OCI-LY7 (cell line): ENCODE data around the gene OR3A3. TPM values are rescaled to one million over a fixed set of nuclear protein-coding genes. Genes with fewer than 3 reads are reported as not detected.
"Not testable (repeated sequence)": the region's sequence is repeated elsewhere in the genome, so short reads cannot be mapped to it uniquely, and the experiment has no call there.

Experiments used
- BruUV-seq: library from RNA; stranded (reverse); fragments of 400-500 nt; replicated peaks from 2 replicates; lab custom pipeline; 2021; lab: Mats Ljungman, UMichigan
- CTCF ChIA-PET: fragments of 300-600 bp; sonication (Branson Sonifier 250); formaldehyde crosslinking; loops from one replicate; lab custom pipeline; 2022; ENCODE audit warnings: antibody characterized with exemption; ENCODE audit not compliant: unreplicated experiment; lab: Charles Lee
- POLR2A ChIA-PET: fragments of 300-600 bp; sonication (Branson Sonifier 250); formaldehyde crosslinking; loops from one replicate; lab custom pipeline; 2022; ENCODE audit warnings: antibody characterized with exemption; lab: Charles Lee
- DNase-seq: peaks from one replicate; pipeline ENCODE4 v3.0.0-alpha.2; 2015; ENCODE audit warnings: low spot score
- H2AFZ ChIP-seq: fragments of 200-600 bp; sonication (generic), shearing (Covaris generic); 2 replicates; pipeline ENCODE4 v1.6.1; 2014; ENCODE audit warnings: mild to moderate bottlenecking, antibody characterized with exemption, low read length, moderate library complexity
- H3K27ac ChIP-seq: fragments of 200-600 bp; sonication (generic); 2 replicates; pipeline ENCODE4 v1.5.1; 2014; ENCODE audit warnings: mixed run types, low read depth, mild to moderate bottlenecking, moderate library complexity, low read length, inconsistent platforms; ENCODE audit not compliant: poor library complexity, severe bottlenecking
- H3K36me3 ChIP-seq: fragments of 200-600 bp; sonication (generic); 2 replicates; pipeline ENCODE4 v1.6.1; 2014; ENCODE audit warnings: mild to moderate bottlenecking, antibody characterized with exemption, low read length, moderate library complexity, mixed read lengths; ENCODE audit not compliant: insufficient read depth
- H3K4me1 ChIP-seq: fragments of 200-600 bp; sonication (generic); 2 replicates; pipeline ENCODE4 v1.5.1; 2014; ENCODE audit warnings: mild to moderate bottlenecking, low read length; ENCODE audit not compliant: insufficient read depth, poor library complexity, severe bottlenecking
- H3K4me2 ChIP-seq: fragments of 200-600 bp; sonication (generic); 2 replicates; pipeline ENCODE4 v1.6.1; 2014; ENCODE audit warnings: mild to moderate bottlenecking, low read length
- H3K4me3 ChIP-seq: fragments of 200-600 bp; sonication (generic); 2 replicates; pipeline ENCODE4 v1.5.1; 2014; ENCODE audit warnings: mild to moderate bottlenecking, low read depth, low read length; ENCODE audit not compliant: poor library complexity, severe bottlenecking
- H3K79me2 ChIP-seq: fragments of 200-600 bp; sonication (generic); 2 replicates; pipeline ENCODE4 v1.6.1; 2016; ENCODE audit warnings: low read depth, mild to moderate bottlenecking, low read length, moderate library complexity, mixed read lengths; ENCODE audit not compliant: insufficient read depth
- H3K9me2 ChIP-seq: fragments of 200-600 bp; sonication (generic); 2 replicates; pipeline ENCODE4 v1.6.1; 2016; ENCODE audit warnings: mild to moderate bottlenecking, low read length, mixed read lengths; ENCODE audit not compliant: insufficient read depth
- H3K9me3 ChIP-seq: fragments of 200-600 bp; sonication (generic); 2 replicates; pipeline ENCODE4 v1.6.1; 2014; ENCODE audit warnings: mild to moderate bottlenecking, mixed run types, low read length, mixed read lengths
- H4K20me1 ChIP-seq: fragments of 200-600 bp; sonication (generic); 2 replicates; pipeline ENCODE4 v1.6.1; 2014; ENCODE audit warnings: mild to moderate bottlenecking, antibody characterized with exemption, low read length, moderate library complexity, mixed read lengths; ENCODE audit not compliant: insufficient read depth
- EZH2phosphoT487 ChIP-seq: fragments of 200-600 bp; sonication (generic); IDR thresholded peaks from 2 replicates; pipeline ENCODE4 v1.6.1; 2018; ENCODE audit warnings: low read depth, borderline replicate concordance, mild to moderate bottlenecking, mixed run types, antibody characterized with exemption, low read length, moderate library complexity, mixed read lengths
- intact Hi-C: fragments of 100-400 bp; cut with micrococcal nuclease; formaldehyde crosslinking; loops from one replicate; pipeline ENCODE4 v1.10.0; 2022; ENCODE audit not compliant: unreplicated experiment
- total RNA-seq, 2 experiments: library from RNA; depleted of rRNA in 1 of 2; stranded (reverse); fragments of >200 nt in 1 of 2; shearing (Covaris generic) in 1 of 2; gene quantifications; 2 replicates each; pipeline ENCODE4 v1.2.3, GENCODE V29; 2014 to 2022
- TF ChIP-seq, protein P1 (sequence below): fragments of 200-600 bp; sonication (generic); conservative IDR thresholded peaks from 2 replicates; pipeline ENCODE4 v1.5.1; 2014; ENCODE audit warnings: mild to moderate bottlenecking, antibody characterized with exemption, low read length, moderate library complexity, mixed read lengths

OR3A3 gene
- total RNA-seq, 2 experiments from 2014 or later: not detected

DNA sequence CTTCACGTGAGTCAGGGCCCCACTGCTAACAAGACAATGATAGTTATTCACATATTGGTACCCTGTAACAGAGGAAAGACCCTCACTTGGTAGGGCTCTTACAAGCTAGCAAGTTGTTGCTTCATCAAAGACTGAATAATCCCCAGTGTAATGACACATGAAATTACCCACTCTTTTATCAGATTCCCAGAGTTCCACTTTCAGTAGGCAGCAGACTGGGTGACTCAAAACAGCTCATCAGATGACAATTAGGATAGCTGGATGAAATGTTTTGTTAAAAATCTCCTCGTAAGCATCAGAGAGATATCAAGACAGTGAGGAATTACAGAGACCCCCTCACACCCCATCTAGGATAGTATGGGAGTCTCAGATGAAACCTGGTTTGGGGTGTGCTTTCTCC lies 29.3 kb downstream of the OR3A3 start:
- no peak for DNase-seq
- no TSS peak for BruUV-seq
- Histone ChIP-seq H3K79me2 (no peaks in the 10 kb centered on the region), H3K36me3 (no peaks in the 10 kb centered on the region), H2AFZ (no peak overlapping the region), H3K27ac (no peak overlapping the region), H3K9me3 (no peaks in the 10 kb centered on the region), H3K4me2 (no peak overlapping the region), H3K4me3 (no peak overlapping the region), H3K4me1 (no peaks in the 10 kb centered on the region), H4K20me1 (no peaks in the 10 kb centered on the region), H3K9me2 (no peaks in the 10 kb centered on the region)
- TF ChIP-seq, protein P1, sequence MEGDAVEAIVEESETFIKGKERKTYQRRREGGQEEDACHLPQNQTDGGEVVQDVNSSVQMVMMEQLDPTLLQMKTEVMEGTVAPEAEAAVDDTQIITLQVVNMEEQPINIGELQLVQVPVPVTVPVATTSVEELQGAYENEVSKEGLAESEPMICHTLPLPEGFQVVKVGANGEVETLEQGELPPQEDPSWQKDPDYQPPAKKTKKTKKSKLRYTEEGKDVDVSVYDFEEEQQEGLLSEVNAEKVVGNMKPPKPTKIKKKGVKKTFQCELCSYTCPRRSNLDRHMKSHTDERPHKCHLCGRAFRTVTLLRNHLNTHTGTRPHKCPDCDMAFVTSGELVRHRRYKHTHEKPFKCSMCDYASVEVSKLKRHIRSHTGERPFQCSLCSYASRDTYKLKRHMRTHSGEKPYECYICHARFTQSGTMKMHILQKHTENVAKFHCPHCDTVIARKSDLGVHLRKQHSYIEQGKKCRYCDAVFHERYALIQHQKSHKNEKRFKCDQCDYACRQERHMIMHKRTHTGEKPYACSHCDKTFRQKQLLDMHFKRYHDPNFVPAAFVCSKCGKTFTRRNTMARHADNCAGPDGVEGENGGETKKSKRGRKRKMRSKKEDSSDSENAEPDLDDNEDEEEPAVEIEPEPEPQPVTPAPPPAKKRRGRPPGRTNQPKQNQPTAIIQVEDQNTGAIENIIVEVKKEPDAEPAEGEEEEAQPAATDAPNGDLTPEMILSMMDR: no peak
- TF ChIP-seq EZH2phosphoT487: no peak
- intact Hi-C loops: no loop called here
- POLR2A ChIA-PET: interaction anchor here (0.8 kb wide), 1 partner anchor 37 kb away, joined by 3 read pairs; no protein-coding TSS in a partner anchor
- CTCF ChIA-PET: no interaction called here

DNA sequence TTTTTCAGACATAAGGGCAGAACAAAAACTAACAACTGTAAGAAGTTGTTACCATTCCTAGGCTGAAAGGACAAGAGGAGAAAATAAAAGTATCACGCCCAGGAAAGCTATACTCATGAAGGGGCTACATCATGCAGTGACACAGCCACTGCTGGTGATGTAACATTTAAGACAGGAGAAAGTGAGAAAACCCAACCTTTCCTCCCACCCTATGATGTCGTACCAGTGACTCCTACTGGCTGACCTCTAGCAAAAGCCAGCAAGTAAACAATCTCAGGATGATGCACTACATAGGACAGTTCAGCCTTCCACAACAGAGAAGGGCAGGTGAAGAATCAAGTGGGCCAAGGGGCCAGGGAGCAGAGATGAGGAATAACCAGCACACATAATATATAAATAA lies 36.5 kb downstream of the OR3A3 start:
- H3K27ac ChIP-seq: no peak overlapping the region
- CTCF ChIA-PET: no interaction called here
- no peaks in the 10 kb centered on the region for H3K4me1 ChIP-seq
- no peaks in the 10 kb centered on the region for H3K9me3 ChIP-seq
- intact Hi-C loops: loop anchor here (5.0 kb wide), 1 partner anchor 400 kb away; no protein-coding TSS in a partner anchor
- H2AFZ ChIP-seq: no peak overlapping the region
- H4K20me1 ChIP-seq: no peaks in the 10 kb centered on the region
- H3K36me3 ChIP-seq: no peaks in the 10 kb centered on the region
- no peak overlapping the region for H3K4me2 ChIP-seq
- H3K79me2 ChIP-seq: no peaks in the 10 kb centered on the region
- H3K9me2 ChIP-seq: no peaks in the 10 kb centered on the region
- POLR2A ChIA-PET: no interaction called here
- no peak overlapping the region for H3K4me3 ChIP-seq
- DNase-seq: peak; percentile 25
- no TSS peak for BruUV-seq
- TF ChIP-seq EZH2phosphoT487: no peak
- TF ChIP-seq, protein P1: peak; percentile 72

DNA sequence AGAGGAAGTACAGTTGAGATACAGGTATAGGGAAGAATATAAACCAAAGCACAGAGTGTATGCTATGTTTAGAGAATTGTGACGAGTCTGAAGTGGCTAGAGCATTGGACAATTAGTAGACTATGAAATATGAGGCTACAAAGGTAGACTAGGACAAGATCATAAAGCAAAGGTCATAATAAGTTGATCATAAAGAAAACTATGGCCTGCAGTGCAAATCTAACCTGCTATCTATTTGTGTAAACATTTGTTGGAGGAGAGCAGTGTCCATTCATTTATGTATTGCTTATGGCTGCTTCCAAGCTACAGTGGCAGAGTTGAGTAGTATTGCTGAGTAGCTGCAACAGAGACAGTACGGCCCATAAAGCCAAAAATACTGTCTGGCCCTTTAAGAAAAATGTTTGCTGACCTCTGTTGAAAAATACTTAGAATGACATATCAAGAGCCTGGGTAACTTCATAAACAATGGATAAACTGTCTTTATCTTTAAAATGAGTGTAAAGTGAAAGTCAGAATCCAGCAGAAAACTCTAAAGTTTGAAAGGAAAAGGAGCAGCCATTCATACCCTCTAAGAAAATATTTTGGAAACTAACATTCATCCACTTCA lies 37.0 kb downstream of the OR3A3 start:
- H3K27ac ChIP-seq: no peak overlapping the region
- H3K9me3 ChIP-seq: no peaks in the 10 kb centered on the region
- no peak overlapping the region for H3K4me2 ChIP-seq
- no peak for TF ChIP-seq EZH2phosphoT487
- TF ChIP-seq, protein P1: no peak
- intact Hi-C loops: loop anchor here (5.0 kb wide), 1 partner anchor 401 kb away; no protein-coding TSS in a partner anchor
- no peaks in the 10 kb centered on the region for H3K9me2 ChIP-seq
- H3K36me3 ChIP-seq: no peaks in the 10 kb centered on the region
- DNase-seq: peak; percentile 6
- CTCF ChIA-PET: no interaction called here
- H3K4me3 ChIP-seq: no peak overlapping the region
- H3K4me1 ChIP-seq: no peaks in the 10 kb centered on the region
- H2AFZ ChIP-seq: no peak overlapping the region
- no peaks in the 10 kb centered on the region for H4K20me1 ChIP-seq
- POLR2A ChIA-PET: no interaction called here
- no peaks in the 10 kb centered on the region for H3K79me2 ChIP-seq
- no TSS peak for BruUV-seq

DNA sequence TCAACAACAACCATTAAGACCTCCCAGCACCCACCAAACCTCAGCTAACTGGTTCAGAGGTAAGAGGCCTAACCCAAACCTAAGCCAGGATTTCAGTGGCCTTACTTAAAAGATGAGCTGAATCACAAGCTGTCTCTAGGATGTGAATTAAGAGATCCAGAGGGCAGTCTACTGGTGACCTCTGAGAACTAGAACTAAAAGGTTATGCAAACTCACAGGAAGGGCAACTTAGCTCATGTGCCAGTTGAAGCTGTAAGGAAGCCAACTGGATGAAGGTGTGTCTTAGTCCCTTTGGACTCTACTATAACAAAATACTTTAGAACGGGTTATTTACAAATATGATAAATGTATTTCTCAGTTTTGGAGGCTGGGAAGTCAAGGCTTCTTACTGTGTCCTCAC lies 55.2 kb downstream of the OR3A3 start:
- BruUV-seq, H3K9me2 ChIP-seq, CTCF ChIA-PET, H3K4me2 ChIP-seq, H4K20me1 ChIP-seq, H3K36me3 ChIP-seq, POLR2A ChIA-PET, H3K27ac ChIP-seq, H3K4me3 ChIP-seq, H3K9me3 ChIP-seq, intact Hi-C loops, H2AFZ ChIP-seq, H3K4me1 ChIP-seq, DNase-seq, H3K79me2 ChIP-seq: not testable (repeated sequence)
